ENCODE results near the gene CAMK1D.

CAMK1D gene

GRCh38 chr10:12504628-12505027, 155.3 kb downstream of the CAMK1D start:
- Histone ChIP-seq H4K20me1 (ENCODE audit: insufficient read depth, low read length) (peaks cover 15% of the 10 kb centered on the region), H3K4me1 (ENCODE audit: insufficient read depth, low read length) (no peaks in the 10 kb centered on the region), H3K36me3 (ENCODE audit: insufficient read depth, low read length) (no peaks in the 10 kb centered on the region), H3K4me3 (ENCODE audit: low read depth in 1 of 2, low read length in 2 of 2) (no peak overlapping the region), H3K27me3 (ENCODE audit: insufficient read depth, low read length, poor library complexity) (no peaks in the 10 kb centered on the region), H3K27ac (ENCODE audit: low read length) (no peak overlapping the region), H3K9me3 (ENCODE audit: insufficient read depth, low read length, severe bottlenecking) (no peaks in the 10 kb centered on the region), H3K79me2 (ENCODE audit: insufficient read depth, low read length) (no peaks in the 10 kb centered on the region), H2AFZ (ENCODE audit: low read depth, low read length) (no peak overlapping the region), H3K9ac (ENCODE audit: low read depth, low read length) (no peak overlapping the region), H3K4me2 (ENCODE audit: insufficient read depth, low read length) (no peak overlapping the region)
- no peak for DNase-seq
- TF ChIP-seq, protein P1, sequence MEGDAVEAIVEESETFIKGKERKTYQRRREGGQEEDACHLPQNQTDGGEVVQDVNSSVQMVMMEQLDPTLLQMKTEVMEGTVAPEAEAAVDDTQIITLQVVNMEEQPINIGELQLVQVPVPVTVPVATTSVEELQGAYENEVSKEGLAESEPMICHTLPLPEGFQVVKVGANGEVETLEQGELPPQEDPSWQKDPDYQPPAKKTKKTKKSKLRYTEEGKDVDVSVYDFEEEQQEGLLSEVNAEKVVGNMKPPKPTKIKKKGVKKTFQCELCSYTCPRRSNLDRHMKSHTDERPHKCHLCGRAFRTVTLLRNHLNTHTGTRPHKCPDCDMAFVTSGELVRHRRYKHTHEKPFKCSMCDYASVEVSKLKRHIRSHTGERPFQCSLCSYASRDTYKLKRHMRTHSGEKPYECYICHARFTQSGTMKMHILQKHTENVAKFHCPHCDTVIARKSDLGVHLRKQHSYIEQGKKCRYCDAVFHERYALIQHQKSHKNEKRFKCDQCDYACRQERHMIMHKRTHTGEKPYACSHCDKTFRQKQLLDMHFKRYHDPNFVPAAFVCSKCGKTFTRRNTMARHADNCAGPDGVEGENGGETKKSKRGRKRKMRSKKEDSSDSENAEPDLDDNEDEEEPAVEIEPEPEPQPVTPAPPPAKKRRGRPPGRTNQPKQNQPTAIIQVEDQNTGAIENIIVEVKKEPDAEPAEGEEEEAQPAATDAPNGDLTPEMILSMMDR (IDR thresholded peaks at IDR 0.05; ENCODE audit: borderline replicate concordance, extremely low read depth, low read length, poor library complexity, severe bottlenecking): no peak
- no peak for TF ChIP-seq EZH2 (IDR thresholded peaks at IDR 0.05; ENCODE audit: borderline replicate concordance, low read depth, low read length, severe bottlenecking)
- ATAC-seq (ENCODE audit: insufficient read depth, low read depth): no peak

DNA sequence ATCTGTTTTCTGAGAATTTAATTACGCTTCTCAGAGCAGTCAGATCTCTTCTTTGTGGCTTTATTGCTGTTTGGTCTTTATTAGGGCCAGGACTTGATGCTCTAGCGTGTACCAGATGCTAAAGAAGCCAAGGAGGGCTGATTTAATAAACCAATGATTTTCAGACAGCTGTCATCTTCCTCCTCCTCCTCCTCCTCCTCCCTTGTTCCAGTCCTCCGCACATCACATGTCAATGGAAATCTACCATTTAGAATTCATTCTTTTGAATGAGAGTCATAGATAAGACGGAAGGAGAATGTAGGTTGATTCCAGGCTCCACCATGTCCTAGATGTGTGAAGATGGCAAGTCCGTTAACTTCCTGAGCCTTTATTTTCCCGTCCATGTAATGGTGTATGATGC, 156.3 kb downstream of the CAMK1D start:
- peaks cover 14% of the 10 kb centered on the region for H4K20me1 ChIP-seq (ENCODE audit: insufficient read depth, low read length)
- H3K79me2 ChIP-seq (ENCODE audit: insufficient read depth, low read length): no peaks in the 10 kb centered on the region
- no peak overlapping the region for H2AFZ ChIP-seq (ENCODE audit: low read depth, low read length)
- H3K4me1 ChIP-seq (ENCODE audit: insufficient read depth, low read length): no peaks in the 10 kb centered on the region
- no peaks in the 10 kb centered on the region for H3K36me3 ChIP-seq (ENCODE audit: insufficient read depth, low read length)
- H3K9ac ChIP-seq (ENCODE audit: low read depth, low read length): no peak overlapping the region
- DNase-seq: no peak
- no peak for ATAC-seq (ENCODE audit: insufficient read depth, low read depth)
- no peak overlapping the region for H3K27ac ChIP-seq (ENCODE audit: low read length)
- H3K9me3 ChIP-seq (ENCODE audit: insufficient read depth, low read length, severe bottlenecking): no peaks in the 10 kb centered on the region
- H3K4me3 ChIP-seq (ENCODE audit: low read depth in 1 of 2, low read length in 2 of 2): no peak overlapping the region
- H3K27me3 ChIP-seq (ENCODE audit: insufficient read depth, low read length, poor library complexity): no peaks in the 10 kb centered on the region
- TF ChIP-seq, protein P1 (IDR thresholded peaks at IDR 0.05; ENCODE audit: borderline replicate concordance, extremely low read depth, low read length, poor library complexity, severe bottlenecking): no peak
- no peak for TF ChIP-seq EZH2 (IDR thresholded peaks at IDR 0.05; ENCODE audit: borderline replicate concordance, low read depth, low read length, severe bottlenecking)
- no peak overlapping the region for H3K4me2 ChIP-seq (ENCODE audit: insufficient read depth, low read length)

DNA sequence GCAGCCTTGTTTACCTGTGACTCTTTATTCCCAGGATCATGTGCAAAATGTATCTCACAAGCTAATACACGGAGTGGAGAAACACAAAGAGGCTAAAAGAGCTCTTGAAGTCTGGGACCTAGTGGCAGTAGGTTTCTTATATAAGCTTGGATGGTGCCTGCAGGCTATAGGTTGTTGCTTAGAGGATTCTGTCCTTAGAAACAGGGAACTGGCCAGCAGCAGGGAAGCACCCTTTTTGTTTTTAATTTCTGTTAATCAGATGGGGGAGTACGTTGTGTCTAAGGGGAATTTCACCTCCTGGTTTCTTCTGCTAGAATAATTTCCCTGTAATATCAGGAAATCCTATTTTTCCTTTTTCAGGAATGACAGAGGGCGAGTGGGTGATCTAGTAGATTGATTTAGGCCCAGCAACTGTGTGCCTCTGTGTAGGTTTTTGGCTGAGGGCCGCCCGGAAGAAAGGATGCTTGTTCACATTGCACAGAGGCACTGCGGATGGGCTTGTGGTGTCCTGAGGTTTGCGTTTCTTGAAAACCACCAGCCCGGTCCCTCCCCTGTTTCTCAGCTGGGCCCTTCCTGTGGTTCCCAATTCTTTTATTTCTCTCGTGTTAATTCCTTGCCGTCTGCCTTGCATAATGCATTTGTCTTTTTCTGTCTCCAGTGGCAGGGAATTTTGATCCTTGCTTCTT, 158.0 kb downstream of the CAMK1D start:
- Histone ChIP-seq H3K27me3 (ENCODE audit: insufficient read depth, low read length, poor library complexity) (no peaks in the 10 kb centered on the region), H3K4me2 (ENCODE audit: insufficient read depth, low read length) (no peak overlapping the region), H3K9ac (ENCODE audit: low read depth, low read length) (no peak overlapping the region), H3K36me3 (ENCODE audit: insufficient read depth, low read length) (no peaks in the 10 kb centered on the region), H3K4me1 (ENCODE audit: insufficient read depth, low read length) (no peaks in the 10 kb centered on the region), H3K9me3 (ENCODE audit: insufficient read depth, low read length, severe bottlenecking) (no peaks in the 10 kb centered on the region), H4K20me1 (ENCODE audit: insufficient read depth, low read length) (peaks cover 12% of the 10 kb centered on the region), H3K79me2 (ENCODE audit: insufficient read depth, low read length) (no peaks in the 10 kb centered on the region), H3K27ac (ENCODE audit: low read length) (no peak overlapping the region), H3K4me3 (ENCODE audit: low read depth in 1 of 2, low read length in 2 of 2) (no peak overlapping the region), H2AFZ (ENCODE audit: low read depth, low read length) (no peak overlapping the region)
- TF ChIP-seq EZH2 (IDR thresholded peaks at IDR 0.05; ENCODE audit: borderline replicate concordance, low read depth, low read length, severe bottlenecking): no peak
- TF ChIP-seq, protein P1 (IDR thresholded peaks at IDR 0.05; ENCODE audit: borderline replicate concordance, extremely low read depth, low read length, poor library complexity, severe bottlenecking): no peak
- DNase-seq (no peak), ATAC-seq (ENCODE audit: insufficient read depth, low read depth) (peak; percentile 66; the same call in 2 of the 3 replicates)

All from DND-41 (cell line).